ENCODE results near the gene EXOSC7. TPM values are rescaled to one million over a fixed set of nuclear protein-coding genes. Genes with fewer than 3 reads are reported as not detected.

EXOSC7 gene
- polyA plus RNA-seq, 3 donors, result 16.8 to 23.9 (median 18.8) TPM

DNA sequence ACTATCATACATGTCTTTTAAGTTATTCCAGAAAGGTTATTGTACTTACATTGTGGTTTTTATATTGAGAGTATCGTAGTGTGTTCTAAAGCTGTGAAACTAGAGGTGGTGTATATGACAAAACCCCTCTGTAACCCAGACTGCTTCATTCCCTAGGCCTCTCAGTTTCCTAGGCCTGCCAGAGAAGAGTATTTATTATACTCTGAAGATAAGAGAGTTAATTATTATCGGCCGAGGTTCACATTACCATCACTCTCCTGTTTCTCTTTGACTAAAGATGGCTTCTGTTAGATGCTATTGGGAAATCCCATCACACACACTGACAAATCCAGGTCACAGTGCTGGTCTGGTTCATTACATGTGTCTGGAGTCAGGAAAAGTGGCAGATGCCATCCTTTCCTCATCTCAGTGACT, 20.5 kb downstream of the EXOSC7 start:
- no CpG with 5 or more reads among the region's 3 CpGs for WGBS (ENCODE audit: insufficient coverage)
- no peaks in the 10 kb centered on the region for H3K9me3 ChIP-seq (replicated peaks in 1 of 2; ENCODE audit: control insufficient read depth in 1 of 2, insufficient read depth in 1 of 2, low read length in 2 of 2)
- H3K9ac ChIP-seq (ENCODE audit: insufficient read depth, low read length, poor library complexity, severe bottlenecking), result no peak overlapping the region
- no peak overlapping the region for H3K4me3 ChIP-seq (replicated peaks in 1 of 3; ENCODE audit: low read depth in 2 of 3, low read length in 3 of 3)
- peaks cover 74 to 82% of the 10 kb centered on the region in 2 donors for H3K36me3 Mint-ChIP-seq
- no peak for DNase-seq
- H3K9me3 Mint-ChIP-seq, result no peaks in the 10 kb centered on the region
- no peaks in the 10 kb centered on the region for H3K27me3 Mint-ChIP-seq (ENCODE audit: low read depth in 3 of 3)
- H3K4me2 ChIP-seq (replicated peaks; ENCODE audit: extremely low read depth, low read length, poor library complexity, severe bottlenecking), result no peak overlapping the region
- H3K4me3 Mint-ChIP-seq, result no peak overlapping the region
- peaks cover 64 to 98% of the 10 kb centered on the region in 2 donors for H3K36me3 ChIP-seq (replicated peaks in 1 of 2; ENCODE audit: control insufficient read depth in 1 of 2, insufficient read depth in 2 of 2, low read length in 2 of 2)
- H3K79me2 ChIP-seq (ENCODE audit: insufficient read depth, low read length), result no peaks in the 10 kb centered on the region
- H2AFZ ChIP-seq (ENCODE audit: insufficient read depth, low read depth, low read length, poor library complexity, severe bottlenecking), result no peak overlapping the region
- TF ChIP-seq, protein P1, sequence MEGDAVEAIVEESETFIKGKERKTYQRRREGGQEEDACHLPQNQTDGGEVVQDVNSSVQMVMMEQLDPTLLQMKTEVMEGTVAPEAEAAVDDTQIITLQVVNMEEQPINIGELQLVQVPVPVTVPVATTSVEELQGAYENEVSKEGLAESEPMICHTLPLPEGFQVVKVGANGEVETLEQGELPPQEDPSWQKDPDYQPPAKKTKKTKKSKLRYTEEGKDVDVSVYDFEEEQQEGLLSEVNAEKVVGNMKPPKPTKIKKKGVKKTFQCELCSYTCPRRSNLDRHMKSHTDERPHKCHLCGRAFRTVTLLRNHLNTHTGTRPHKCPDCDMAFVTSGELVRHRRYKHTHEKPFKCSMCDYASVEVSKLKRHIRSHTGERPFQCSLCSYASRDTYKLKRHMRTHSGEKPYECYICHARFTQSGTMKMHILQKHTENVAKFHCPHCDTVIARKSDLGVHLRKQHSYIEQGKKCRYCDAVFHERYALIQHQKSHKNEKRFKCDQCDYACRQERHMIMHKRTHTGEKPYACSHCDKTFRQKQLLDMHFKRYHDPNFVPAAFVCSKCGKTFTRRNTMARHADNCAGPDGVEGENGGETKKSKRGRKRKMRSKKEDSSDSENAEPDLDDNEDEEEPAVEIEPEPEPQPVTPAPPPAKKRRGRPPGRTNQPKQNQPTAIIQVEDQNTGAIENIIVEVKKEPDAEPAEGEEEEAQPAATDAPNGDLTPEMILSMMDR (IDR thresholded peaks at IDR 0.05), result no peak
- intact Hi-C loops (cut with micrococcal nuclease), result no loop called here
- H3K4me1 ChIP-seq (ENCODE audit: control insufficient read depth in 1 of 2, insufficient read depth in 2 of 2, low read length in 2 of 2), result no peaks in the 10 kb centered on the region
- peaks cover 2% of the 10 kb centered on the region for H3K4me1 Mint-ChIP-seq
- no peak overlapping the region for H3K27ac Mint-ChIP-seq
- H3K27me3 ChIP-seq (ENCODE audit: control insufficient read depth in 2 of 2, insufficient read depth in 2 of 2, low read length in 2 of 2), result no peaks in the 10 kb centered on the region
- H3K27ac ChIP-seq (ENCODE audit: low read depth in 1 of 2, low read length in 2 of 2), result no peak overlapping the region
- H4K20me1 ChIP-seq (ENCODE audit: insufficient read depth, low read length), result no peaks in the 10 kb centered on the region

- no peaks in the 10 kb centered on the region for H3K4me1 ChIP-seq (ENCODE audit: control insufficient read depth in 1 of 2, insufficient read depth in 2 of 2, low read length in 2 of 2)
- no peaks in the 10 kb centered on the region for H4K20me1 ChIP-seq (ENCODE audit: insufficient read depth, low read length)
- no peaks in the 10 kb centered on the region for H3K9me3 ChIP-seq (replicated peaks in 1 of 2; ENCODE audit: control insufficient read depth in 1 of 2, insufficient read depth in 1 of 2, low read length in 2 of 2)
- no peak overlapping the region for H3K9ac ChIP-seq (ENCODE audit: insufficient read depth, low read length, poor library complexity, severe bottlenecking)
- Mint-ChIP-seq H3K9me3 (peaks cover 0 to 3% (median 0%) of the 10 kb centered on the region in 7 donors), H3K4me1 (no peaks in the 10 kb centered on the region), H3K36me3 (peaks cover 79 to 81% of the 10 kb centered on the region in 2 donors), H3K27ac (no peak overlapping the region), H3K4me3 (no peak overlapping the region), H3K27me3 (ENCODE audit: low read depth in 3 of 3) (no peaks in the 10 kb centered on the region)
- TF ChIP-seq, protein P1 (IDR thresholded peaks at IDR 0.05), result no peak
- peaks cover 76 to 99% of the 10 kb centered on the region in 2 donors for H3K36me3 ChIP-seq (replicated peaks in 1 of 2; ENCODE audit: control insufficient read depth in 1 of 2, insufficient read depth in 2 of 2, low read length in 2 of 2)
- H2AFZ ChIP-seq (ENCODE audit: insufficient read depth, low read depth, low read length, poor library complexity, severe bottlenecking), result no peak overlapping the region
- no peaks in the 10 kb centered on the region for H3K79me2 ChIP-seq (ENCODE audit: insufficient read depth, low read length)
- no peak overlapping the region for H3K27ac ChIP-seq (ENCODE audit: low read depth in 1 of 2, low read length in 2 of 2)
- H3K4me2 ChIP-seq (replicated peaks; ENCODE audit: extremely low read depth, low read length, poor library complexity, severe bottlenecking), result no peak overlapping the region
- no peak overlapping the region for H3K4me3 ChIP-seq (replicated peaks in 1 of 3; ENCODE audit: low read depth in 2 of 3, low read length in 3 of 3)
- no peaks in the 10 kb centered on the region for H3K27me3 ChIP-seq (ENCODE audit: control insufficient read depth in 2 of 2, insufficient read depth in 2 of 2, low read length in 2 of 2)
- no CpG with 5 or more reads among the region's 2 CpGs for WGBS (ENCODE audit: insufficient coverage)
- DNase-seq, result no peak
- intact Hi-C loops (cut with micrococcal nuclease), result no loop called here
These were observed 23.7 kb downstream of the EXOSC7 start for GRCh38 chr3:44999782-45000181.

Measured in CD14-positive monocyte (primary cell).